Activated CD8-positive, alpha-beta T cell treated with anti-CD3 and anti-CD28 coated beads for 36 hours (primary cell): ENCODE results near the gene FHIP2A. TPM values are rescaled to one million over a fixed set of nuclear protein-coding genes. Genes with fewer than 3 reads are reported as not detected.

Experiments used
- ATAC-seq: fragments of 200-7000 bp; cut with Tn5 transposase; one replicate; pipeline ENCODE4 v1.10.0; 2021; ENCODE audit warnings: mild to moderate bottlenecking, moderate library complexity
- CTCF ChIA-PET: fragments of 350-600 bp; sonication (Branson Sonifier 250); formaldehyde crosslinking; loops from one replicate; lab custom pipeline; 2021; ENCODE audit warnings: antibody characterized with exemption; lab: Charles Lee
- POLR2A ChIA-PET: fragments of 350-600 bp; sonication (Branson Sonifier 250); formaldehyde crosslinking; loops from one replicate; lab custom pipeline; 2021; ENCODE audit warnings: antibody characterized with exemption; lab: Charles Lee
- DNase-seq: peaks from one replicate; pipeline ENCODE4 v3.0.0-alpha.2; 2020
- H3K27ac Mint-ChIP-seq: one replicate; pipeline ENCODE4 v1.8.0; 2021; ENCODE audit warnings: mild to moderate bottlenecking, mixed read lengths
- H3K27me3 Mint-ChIP-seq: one replicate; pipeline ENCODE4 v1.8.0; 2021; ENCODE audit warnings: mixed read lengths
- H3K36me3 Mint-ChIP-seq: one replicate; pipeline ENCODE4 v1.8.0; 2021; ENCODE audit warnings: low read depth, mixed read lengths
- H3K4me1 Mint-ChIP-seq: one replicate; pipeline ENCODE4 v1.8.0; 2021; ENCODE audit warnings: low read depth, mixed read lengths
- H3K4me3 Mint-ChIP-seq: one replicate; pipeline ENCODE4 v1.8.0; 2021; ENCODE audit warnings: mild to moderate bottlenecking, moderate library complexity, mixed read lengths
- H3K9me3 Mint-ChIP-seq: one replicate; pipeline ENCODE4 v1.8.0; 2021; ENCODE audit warnings: mixed read lengths
- CTCF ChIP-seq: fragments of 200-600 bp; IDR thresholded peaks from one replicate; pipeline ENCODE4 v1.8.0; 2022; ENCODE audit warnings: antibody characterized with exemption, mild to moderate bottlenecking
- intact Hi-C: fragments of 100-400 bp; cut with micrococcal nuclease; formaldehyde crosslinking; loops from one replicate; pipeline ENCODE4 v1.10.0; 2022
- total RNA-seq, 2 experiments: library from RNA; stranded (reverse); gene quantifications; one replicate each; pipeline ENCODE4 v1.2.3, GENCODE V29; 2021

Gene FHIP2A
- total RNA-seq, 2 experiments from 2014 or later, result 12.6 to 16.6 TPM

- no peaks in the 10 kb centered on the region for H3K9me3 Mint-ChIP-seq
Observed at GRCh38 chr10:114811862-114812261, 9.7 kb upstream of the FHIP2A start.

GRCh38 chr10:114815791-114816190, 5.8 kb upstream of the FHIP2A start:
- H3K27ac Mint-ChIP-seq, result no peak overlapping the region
- TF ChIP-seq CTCF, result no peak
- H3K36me3 Mint-ChIP-seq, result no peaks in the 10 kb centered on the region
- peaks cover 12% of the 10 kb centered on the region for H3K4me1 Mint-ChIP-seq
- ATAC-seq (no peak), DNase-seq (no peak)
- intact Hi-C loops, result no loop called here
- H3K4me3 Mint-ChIP-seq, result no peak overlapping the region
- H3K27me3 Mint-ChIP-seq, result peaks cover 2% of the 10 kb centered on the region
- H3K9me3 Mint-ChIP-seq, result no peaks in the 10 kb centered on the region
- POLR2A ChIA-PET, result interaction anchor here (1.1 kb wide), 1 partner anchor 14 kb away, joined by 3 read pairs; no protein-coding TSS in a partner anchor
- CTCF ChIA-PET, result interaction anchor here (0.7 to 1.2 kb wide), 3 partner anchors 9 to 627 kb away, joined by 3 to 5 read pairs (median 3); no protein-coding TSS in a partner anchor

More at GRCh38 chr10:114811862-114812261, 9.7 kb upstream of the FHIP2A start:
- no peak for TF ChIP-seq CTCF
- H3K36me3 Mint-ChIP-seq, result no peaks in the 10 kb centered on the region
- no peak for DNase-seq
- no peaks in the 10 kb centered on the region for H3K27me3 Mint-ChIP-seq
- no peak overlapping the region for H3K27ac Mint-ChIP-seq
- intact Hi-C loops, result no loop called here
- peak; percentile 61 for ATAC-seq
- ChIA-PET POLR2A (no interaction called here), CTCF (interaction anchor here (3.2 kb wide), 1 partner anchor 10 kb away, joined by 9 read pairs; the partner anchor contains the start of gene FHIP2A)
- H3K4me3 Mint-ChIP-seq, result no peak overlapping the region
- peaks cover 17% of the 10 kb centered on the region for H3K4me1 Mint-ChIP-seq

GRCh38 chr10:114816308-114816707, 5.3 kb upstream of the FHIP2A start:
- intact Hi-C loops, result no loop called here
- no peaks in the 10 kb centered on the region for H3K9me3 Mint-ChIP-seq
- ChIA-PET POLR2A (no interaction called here), CTCF (interaction anchor here (1.1 to 1.3 kb wide), 3 partner anchors 9 to 513 kb away, joined by 3 to 5 read pairs (median 3); no protein-coding TSS in a partner anchor)
- no peak overlapping the region for H3K4me3 Mint-ChIP-seq
- H3K4me1 Mint-ChIP-seq, result peaks cover 11% of the 10 kb centered on the region
- H3K36me3 Mint-ChIP-seq, result no peaks in the 10 kb centered on the region
- TF ChIP-seq CTCF, result no peak
- H3K27me3 Mint-ChIP-seq, result peaks cover 2% of the 10 kb centered on the region
- DNase-seq (no peak), ATAC-seq (no peak)
- H3K27ac Mint-ChIP-seq, result no peak overlapping the region

- peaks cover 2% of the 10 kb centered on the region for H3K27me3 Mint-ChIP-seq
- peaks cover 17% of the 10 kb centered on the region for H3K4me1 Mint-ChIP-seq
- ATAC-seq (no peak), DNase-seq (no peak)
- intact Hi-C loops, result no loop called here
- POLR2A ChIA-PET, result no interaction called here
- peaks cover 4% of the 10 kb centered on the region for H3K36me3 Mint-ChIP-seq
- no peak overlapping the region for H3K4me3 Mint-ChIP-seq
- no peak overlapping the region for H3K27ac Mint-ChIP-seq
- H3K9me3 Mint-ChIP-seq, result no peaks in the 10 kb centered on the region
- no peak for TF ChIP-seq CTCF
- CTCF ChIA-PET, result no interaction called here
Observed at GRCh38 chr10:114819322-114819721, 2.3 kb upstream of the FHIP2A start.

- peaks cover 12% of the 10 kb centered on the region for H3K36me3 Mint-ChIP-seq
- peaks cover 35% of the 10 kb centered on the region for H3K4me1 Mint-ChIP-seq
- ATAC-seq (peak; percentile 48), DNase-seq (no peak)
- no peaks in the 10 kb centered on the region for H3K9me3 Mint-ChIP-seq
- peak overlapping the region; percentile 94 for H3K27ac Mint-ChIP-seq
- TF ChIP-seq CTCF, result peak; percentile 20
- ChIA-PET POLR2A (interaction anchor here (0.7 to 2.0 kb wide), 8 partner anchors 28 to 280 kb away, joined by 3 to 8 read pairs (median 3); partner anchors contain the start of gene TRUB1), CTCF (interaction anchor here (0.8 to 3.1 kb wide), 26 partner anchors 10 to 518 kb away, joined by 3 to 19 read pairs (median 4); partner anchors contain the start of gene TRUB1)
- peaks cover 2% of the 10 kb centered on the region for H3K27me3 Mint-ChIP-seq
- intact Hi-C loops, result no loop called here
- peak overlapping the region; percentile 92 for H3K4me3 Mint-ChIP-seq
Observed at GRCh38 chr10:114821915-114822443, 399 bp downstream of the FHIP2A start.
